ENCODE data around the gene MED13L.

DNA sequence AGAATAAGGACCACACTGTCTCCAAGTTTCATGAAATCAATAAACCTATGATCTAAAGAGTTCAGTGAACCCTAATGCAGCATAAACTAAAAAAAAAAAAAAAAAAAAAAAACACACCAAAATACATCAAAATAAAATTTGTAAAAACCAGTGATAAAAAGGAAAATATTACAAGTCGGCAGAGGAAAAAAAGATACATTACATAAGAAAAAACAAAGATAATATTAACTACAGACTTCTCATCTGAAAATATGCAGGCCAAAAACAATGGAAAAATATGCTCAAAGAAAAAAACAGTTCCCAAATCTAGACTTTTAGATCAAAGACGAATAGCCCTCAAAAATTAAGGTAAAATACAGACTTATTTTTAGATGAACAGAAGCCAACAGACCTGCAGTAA lies 27.6 kb downstream of the MED13L start:
- TF ChIP-seq CTCF (conservative IDR thresholded peaks at IDR 0.05 in 1 of 2, IDR thresholded peaks at IDR 0.05 in 1 of 2; ENCODE audit: low read depth in 1 of 2, low read length in 2 of 2) = no peak
- no peak for TF ChIP-seq EZH2 (IDR thresholded peaks at IDR 0.05; ENCODE audit: low read length, missing control alignments)
